Keratinocyte (primary cell): Measurements from ENCODE around the gene CTSK. TPM values are rescaled to one million over a fixed set of nuclear protein-coding genes. Genes with fewer than 3 reads are reported as not detected.

Source experiments
- DNase-seq: peaks from one replicate; pipeline ENCODE4 v3.0.0-alpha.2; 2011; ENCODE audit warnings: low read depth, missing footprints, low spot score
- FAIRE-seq: peaks from 2 replicates; lab custom pipeline; 2011; peaks lifted over from hg19 to GRCh38; lab: Jason Lieb, UNC
- H2AFZ ChIP-seq: 2 replicates; pipeline ENCODE4 v1.6.0; 2012; ENCODE audit warnings: low read length, control low read depth, inconsistent platforms; ENCODE audit not compliant: control insufficient read depth
- H3K27ac ChIP-seq: 2 replicates; pipeline ENCODE4 v1.5.1; 2011; ENCODE audit warnings: low read length; ENCODE audit not compliant: control insufficient read depth, insufficient read depth
- H3K27me3 ChIP-seq: 3 replicates; pipeline ENCODE4 v1.6.0; 2011; ENCODE audit warnings: low read length; ENCODE audit not compliant: control insufficient read depth, insufficient read depth; ENCODE audit errors: extremely low read depth
- H3K36me3 ChIP-seq, 2 experiments: 2 replicates in 1 of 2; 3 replicates in 1 of 2; pipeline ENCODE4 v1.5.1; 2011; ENCODE audit warnings: low read length in 2 of 2, mild to moderate bottlenecking in 1 of 2; ENCODE audit not compliant: control insufficient read depth in 2 of 2, insufficient read depth in 2 of 2; ENCODE audit errors: extremely low read depth in 1 of 2
- H3K4me1 ChIP-seq: 3 replicates; pipeline ENCODE4 v1.5.1; 2011; ENCODE audit warnings: low read length; ENCODE audit not compliant: control insufficient read depth, insufficient read depth; ENCODE audit errors: extremely low read depth
- H3K4me2 ChIP-seq: 3 replicates; pipeline ENCODE4 v1.6.0; 2011; ENCODE audit warnings: low read depth, low read length; ENCODE audit not compliant: control insufficient read depth, insufficient read depth; ENCODE audit errors: extremely low read depth
- H3K4me3 ChIP-seq, 3 experiments: fragments of 200-600 bp in 1 of 3; sonication (generic) in 1 of 3; 2 replicates in 2 of 3; 3 replicates in 1 of 3; pipeline ENCODE4 v1.5.1; 2011 to 2016; ENCODE audit warnings: low read length in 3 of 3, mild to moderate bottlenecking in 3 of 3, control low read depth in 2 of 3, inconsistent platforms in 1 of 3, low read depth in 1 of 3, mixed read lengths in 1 of 3, mixed run types in 1 of 3, moderate library complexity in 1 of 3; ENCODE audit not compliant: control insufficient read depth in 2 of 3, insufficient read depth in 2 of 3; ENCODE audit errors: extremely low read depth in 1 of 3
- H3K79me2 ChIP-seq: 2 replicates; pipeline ENCODE4 v1.6.0; 2012; ENCODE audit warnings: low read length; ENCODE audit not compliant: control insufficient read depth, insufficient read depth
- H3K9ac ChIP-seq: 3 replicates; pipeline ENCODE4 v1.6.0; 2011; ENCODE audit warnings: low read length; ENCODE audit not compliant: control insufficient read depth, insufficient read depth; ENCODE audit errors: extremely low read depth
- H3K9me1 ChIP-seq: 3 replicates; pipeline ENCODE4 v1.6.0; 2011; ENCODE audit warnings: low read length; ENCODE audit not compliant: control insufficient read depth, insufficient read depth; ENCODE audit errors: extremely low read depth
- H3K9me3 ChIP-seq: 2 replicates; pipeline ENCODE4 v1.5.1; 2012; ENCODE audit warnings: low read depth, low read length; ENCODE audit not compliant: control insufficient read depth
- H4K20me1 ChIP-seq: 3 replicates; pipeline ENCODE4 v1.6.0; 2011; ENCODE audit warnings: low read length; ENCODE audit not compliant: control insufficient read depth, insufficient read depth; ENCODE audit errors: extremely low read depth
- CTCF ChIP-seq, 3 experiments: IDR thresholded peaks in 1 of 3; conservative IDR thresholded peaks in 1 of 3; optimal IDR thresholded peaks in 1 of 3; 2 replicates in 2 of 3; 3 replicates in 1 of 3; pipeline versions ENCODE3 to v1.5.1; 2011; ENCODE audit warnings: low read length in 3 of 3, mild to moderate bottlenecking in 3 of 3, moderate library complexity in 2 of 3, control low read depth in 1 of 3, inconsistent platforms in 1 of 3; ENCODE audit not compliant: insufficient read depth in 2 of 3; ENCODE audit errors: extremely low read depth in 1 of 3
- EZH2 ChIP-seq: IDR thresholded peaks from one replicate; pipeline ENCODE4 v1.6.1; 2012; ENCODE audit warnings: inconsistent platforms, mild to moderate bottlenecking, low read length, moderate library complexity
- dilution Hi-C: fragments of 300-500 bp; cut with MboI; formaldehyde crosslinking; loops from one replicate; pipeline ENCODE4 v1.7.0; 2020; ENCODE audit warnings: low sequenced_read_pairs; ENCODE audit not compliant: extremely low pct_ligation_motif_present
- polyA plus RNA-seq, 5 experiments: library from polyadenylated mRNA; depleted of rRNA in 3 of 5; stranded (reverse) in 3 of 5; stranded (forward) in 1 of 5; unstranded in 1 of 5; fragments of >200 nt; gene quantifications; 1 replicate in 1 of 5; 2 replicates in 3 of 5; 3 replicates in 1 of 5; pipeline versions ENCODE4 v1.2.1 to v1.2.3, GENCODE V29; 2011 to 2012; ENCODE audit warnings: missing spikeins in 2 of 5, low read depth in 1 of 5, low replicate concordance in 1 of 5

CTSK gene
- polyA plus RNA-seq, 1 donor (not counting 4 experiments of a cell fraction or from before 2014, with no cell fraction given): 40.5 TPM

GRCh38 chr1:150753416-150753815 lies 54.6 kb downstream of the CTSK start:
- Histone ChIP-seq H3K4me3 (no peak overlapping the region), H3K79me2 (no peaks in the 10 kb centered on the region), H2AFZ (no peak overlapping the region), H3K9ac (no peak overlapping the region), H4K20me1 (no peaks in the 10 kb centered on the region), H3K9me3 (no peaks in the 10 kb centered on the region), H3K27me3 (no peaks in the 10 kb centered on the region), H3K36me3 (no peaks in the 10 kb centered on the region), H3K27ac (no peak overlapping the region), H3K4me1 (peaks cover 12% of the 10 kb centered on the region), H3K9me1 (no peaks in the 10 kb centered on the region), H3K4me2 (no peak overlapping the region)
- TF ChIP-seq EZH2 (no peak), CTCF (optimal IDR thresholded peaks at IDR 0.05 in 1 of 3, IDR thresholded peaks at IDR 0.05 in 1 of 3, conservative IDR thresholded peaks at IDR 0.05 in 1 of 3; ENCODE audit: extremely low read depth in 1 of 3, insufficient read depth in 2 of 3, low read length in 3 of 3) (no peak)
- DNase-seq (no peak), FAIRE-seq (no peak)
- dilution Hi-C loops: no loop called here

DNA sequence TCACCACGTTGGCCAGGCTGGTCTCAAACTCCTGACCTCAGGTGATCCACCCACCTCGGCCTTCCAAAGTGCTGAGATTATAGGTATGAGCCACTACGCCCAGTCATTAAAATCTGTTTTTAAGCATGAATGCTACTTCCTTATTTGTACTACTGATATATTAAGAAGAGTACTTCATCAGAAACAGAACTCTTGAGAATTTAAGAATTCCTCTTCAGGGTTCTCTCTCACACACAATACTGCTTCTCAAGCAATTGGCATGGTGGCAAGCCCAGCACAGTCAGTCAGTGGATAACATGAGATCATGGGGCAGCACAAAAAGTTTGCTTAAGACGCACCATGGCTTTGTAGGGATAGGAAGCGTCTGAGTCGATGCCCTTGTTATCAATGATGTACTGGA lies 56.6 kb downstream of the CTSK start:
- H3K36me3 ChIP-seq: no peaks in the 10 kb centered on the region
- H3K9me3 ChIP-seq: no peaks in the 10 kb centered on the region
- FAIRE-seq (no peak), DNase-seq (no peak)
- no peaks in the 10 kb centered on the region for H4K20me1 ChIP-seq
- dilution Hi-C loops: no loop called here
- no peak overlapping the region for H2AFZ ChIP-seq
- H3K9me1 ChIP-seq: no peaks in the 10 kb centered on the region
- no peak overlapping the region for H3K9ac ChIP-seq
- no peak for TF ChIP-seq EZH2
- H3K4me1 ChIP-seq: peaks cover 12% of the 10 kb centered on the region
- no peak overlapping the region for H3K4me2 ChIP-seq
- no peaks in the 10 kb centered on the region for H3K79me2 ChIP-seq
- no peak overlapping the region for H3K27ac ChIP-seq
- no peak overlapping the region for H3K4me3 ChIP-seq
- H3K27me3 ChIP-seq: no peaks in the 10 kb centered on the region

DNA sequence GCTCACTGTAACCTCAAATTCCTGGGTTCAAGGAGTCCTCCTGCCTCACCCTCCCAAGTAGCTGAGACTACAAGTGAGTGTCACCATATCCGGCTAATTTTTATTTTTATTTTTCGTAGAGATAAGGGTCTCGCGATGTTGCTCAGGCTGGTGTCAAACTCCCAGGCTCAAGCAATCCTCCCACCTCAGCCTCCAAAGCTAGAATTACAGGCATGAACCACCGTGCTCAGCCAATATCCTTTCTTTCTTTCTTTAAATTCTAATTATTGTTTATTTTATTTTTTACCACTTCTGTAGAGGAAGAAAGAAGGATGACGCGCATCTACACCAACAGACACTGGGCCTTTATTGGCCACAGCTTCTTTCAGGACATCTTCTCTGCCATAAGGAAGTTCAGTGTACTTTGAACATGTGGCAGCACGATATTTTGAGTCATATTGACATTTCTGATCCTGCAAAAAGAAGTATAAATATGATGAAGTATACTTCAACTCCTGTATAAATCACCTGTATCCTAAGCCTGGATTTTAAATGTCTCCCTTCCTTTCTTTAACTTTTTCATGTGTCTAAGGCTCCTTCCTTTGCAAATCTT lies 58.2 kb downstream of the CTSK start:
- no peaks in the 10 kb centered on the region for H4K20me1 ChIP-seq
- peak; percentile 56 for FAIRE-seq
- H3K9me1 ChIP-seq: no peaks in the 10 kb centered on the region
- no peaks in the 10 kb centered on the region for H3K27me3 ChIP-seq
- no peak overlapping the region for H3K4me3 ChIP-seq
- no peaks in the 10 kb centered on the region for H3K36me3 ChIP-seq
- no peak for DNase-seq
- no peaks in the 10 kb centered on the region for H3K79me2 ChIP-seq
- no peak for TF ChIP-seq EZH2
- no peak for TF ChIP-seq CTCF (optimal IDR thresholded peaks at IDR 0.05 in 1 of 3, IDR thresholded peaks at IDR 0.05 in 1 of 3, conservative IDR thresholded peaks at IDR 0.05 in 1 of 3; ENCODE audit: extremely low read depth in 1 of 3, insufficient read depth in 2 of 3, low read length in 3 of 3)
- no peak overlapping the region for H2AFZ ChIP-seq
- no peak overlapping the region for H3K9ac ChIP-seq
- H3K9me3 ChIP-seq: no peaks in the 10 kb centered on the region
- no peak overlapping the region for H3K27ac ChIP-seq
- dilution Hi-C loops: no loop called here
- H3K4me1 ChIP-seq: peaks cover 12% of the 10 kb centered on the region
- H3K4me2 ChIP-seq: no peak overlapping the region
